ENCODE data around the gene IL6. TPM values are rescaled to one million over a fixed set of nuclear protein-coding genes. Genes with fewer than 3 reads are reported as not detected.
A peak's percentile ranks its signal among the peaks of the same experiment; 100 is the strongest.

IL6 gene
- total and polyA plus RNA-seq, 2 of the 8 experiments (the other 6 are each of a cell fraction or from before 2014, with no cell fraction given), result 0.12 to 0.41 TPM

GRCh38 chr7:22697876-22698606 lies 29.0 kb upstream of the IL6 start:
- no peak overlapping the region for H2BK5ac ChIP-seq (ENCODE audit: low read depth, low read length)
- peaks cover 0 to 2% (median 0%) of the 10 kb centered on the region in 4 experiments; a peak in 2 of 7 replicates for H3K4me1 ChIP-seq (replicated peaks in 1 of 4; ENCODE audit: control insufficient read depth in 3 of 4, insufficient read depth in 4 of 4, low read length in 3 of 4)
- no peaks in the 10 kb centered on the region for H3K27me3 ChIP-seq (replicated peaks in 1 of 4; ENCODE audit: control insufficient read depth in 3 of 4, extremely low read depth in 1 of 4, insufficient read depth in 3 of 4, low read length in 3 of 4)
- no peak overlapping the region for H2BK20ac ChIP-seq (ENCODE audit: low read length)
- ChIA-PET CTCF (ENCODE audit: partially characterized antibody) (interaction anchor here (0.9 to 2.7 kb wide), 4 partner anchors 19 to 111 kb away, joined by 3 to 9 read pairs (median 4); no protein-coding TSS in a partner anchor), POLR2A (ENCODE audit: partially characterized antibody) (interaction anchor here (0.9 kb wide), 1 partner anchor 16 kb away, joined by 3 read pairs; no protein-coding TSS in a partner anchor)
- 60% methylated on average over 2 of the region's 2 CpGs; no CpG with 5 or more reads in 1 of the 2 experiments for WGBS, 2 experiments (ENCODE audit: extremely low coverage in 1 of 2, insufficient coverage in 1 of 2, insufficient read length in 1 of 2, insufficient replicate concordance in 2 of 2, low coverage in 1 of 2, low lambda C conversion rate in 2 of 2, missing lambda C conversion rate in 1 of 2)
- H4K5ac ChIP-seq (ENCODE audit: insufficient read length, low read depth, low read length), result no peak overlapping the region
- no peak overlapping the region for H3K56ac ChIP-seq (replicated peaks; ENCODE audit: insufficient read length, low read depth, low read length)
- H3K9me3 ChIP-seq (ENCODE audit: insufficient read depth in 2 of 2, low read depth in 1 of 2, low read length in 1 of 2), result no peaks in the 10 kb centered on the region
- no peak overlapping the region; the same call in 1 of the 2 replicates for H2BK12ac ChIP-seq (ENCODE audit: low read depth, low read length)
- H3K23me2 ChIP-seq (ENCODE audit: low read depth, low read length), result no peaks in the 10 kb centered on the region
- no peak overlapping the region for H3K27ac ChIP-seq (ENCODE audit: low read depth, low read length)
- H4K20me1 ChIP-seq (replicated peaks in 1 of 2; ENCODE audit: control insufficient read depth in 1 of 2, insufficient read depth in 2 of 2, low read length in 2 of 2), result no peaks in the 10 kb centered on the region
- FAIRE-seq (no peak), DNase-seq (ENCODE audit: low read depth in 1 of 2, low spot score in 2 of 2) (no peak)
- H3K79me1 ChIP-seq (ENCODE audit: low read depth, low read length), result no peaks in the 10 kb centered on the region
- no peaks in the 10 kb centered on the region for H3K36me3 ChIP-seq (ENCODE audit: control insufficient read depth in 2 of 4, insufficient read depth in 4 of 4, low read length in 3 of 4)
- no peak overlapping the region for H4K8ac ChIP-seq (ENCODE audit: extremely low read depth, insufficient read depth, low read length)
- no peak overlapping the region for H2AK5ac ChIP-seq (ENCODE audit: low read depth, low read length)
- H3K14ac ChIP-seq (ENCODE audit: insufficient read length), result no peak overlapping the region
- TF ChIP-seq SRF (IDR thresholded peaks at IDR 0.05; ENCODE audit: low read depth, low read length), result no peak
- TF ChIP-seq YY1 (IDR thresholded peaks at IDR 0.05; ENCODE audit: low read depth, low read length), result no peak
- no peak for TF ChIP-seq SP4 (IDR thresholded peaks at IDR 0.05; ENCODE audit: low read length)
- no peak for TF ChIP-seq RBBP5 (IDR thresholded peaks at IDR 0.05; ENCODE audit: borderline replicate concordance, low read depth, low read length)
- TF ChIP-seq KDM5A (IDR thresholded peaks at IDR 0.05; ENCODE audit: low read length), result no peak
- TF ChIP-seq TBP (IDR thresholded peaks at IDR 0.05; ENCODE audit: low read depth, low read length), result no peak
- TF ChIP-seq TAF1 (IDR thresholded peaks at IDR 0.05; ENCODE audit: low read depth, low read length), result no peak
- no peak overlapping the region for H3K4ac ChIP-seq (replicated peaks; ENCODE audit: insufficient read length, low read depth, low read length)
- H2BK15ac ChIP-seq (ENCODE audit: low read length), result no peak overlapping the region
- H3K4me3 ChIP-seq (ENCODE audit: extremely low read depth in 1 of 4, insufficient read depth in 2 of 4, low read depth in 3 of 4, low read length in 4 of 4), result no peak overlapping the region
- H3K4me2 ChIP-seq (ENCODE audit: insufficient read depth in 1 of 2, low read depth in 2 of 2, low read length in 2 of 2), result no peak overlapping the region
- H3K18ac ChIP-seq (ENCODE audit: extremely low read depth, low read length), result no peak overlapping the region
- no peak overlapping the region for H3K9ac ChIP-seq (replicated peaks in 1 of 4; ENCODE audit: extremely low read depth in 1 of 4, low read depth in 3 of 4, low read length in 3 of 4)
- no peak overlapping the region for H4K91ac ChIP-seq (replicated peaks; ENCODE audit: insufficient read length, low read length)
- no peak overlapping the region for H3K23ac ChIP-seq (ENCODE audit: insufficient read length)
- H2AFZ ChIP-seq (ENCODE audit: low read length), result no peak overlapping the region
- peak overlapping the region; percentile 18 for H2BK120ac ChIP-seq (replicated peaks; ENCODE audit: low read depth, low read length)
- H3K79me2 ChIP-seq (ENCODE audit: control insufficient read depth in 1 of 2, insufficient read depth in 2 of 2, low read length in 2 of 2), result no peaks in the 10 kb centered on the region
